Hepatocyte (in vitro differentiated cells): Measurements from ENCODE around the gene C9orf50. TPM values are rescaled to one million over a fixed set of nuclear protein-coding genes. Genes with fewer than 3 reads are reported as not detected.
A peak's percentile ranks its signal among the peaks of the same experiment; 100 is the strongest.

Experiments used
- DNase-seq: peaks from one replicate; pipeline ENCODE4 v3.0.0-alpha.2; 2016; ENCODE audit warnings: low spot score
- H2AFZ ChIP-seq: fragments of 200-600 bp; sonication (generic); 2 replicates; pipeline ENCODE4 v1.6.0; 2016; ENCODE audit warnings: antibody characterized with exemption, mild to moderate bottlenecking
- H3K27ac ChIP-seq: fragments of 200-600 bp; sonication (generic); 2 replicates; pipeline ENCODE4 v1.5.1; 2016; ENCODE audit warnings: mild to moderate bottlenecking
- H3K27me3 ChIP-seq: fragments of 200-600 bp; sonication (generic); 2 replicates; pipeline ENCODE4 v1.6.1; 2016
- H3K36me3 ChIP-seq: fragments of 200-600 bp; sonication (generic); replicated peaks from 2 replicates; pipeline ENCODE4 v1.5.1; 2016; ENCODE audit warnings: low read depth; ENCODE audit not compliant: insufficient read depth
- H3K4me1 ChIP-seq: fragments of 200-600 bp; sonication (generic); 2 replicates; pipeline ENCODE4 v1.5.1; 2016; ENCODE audit warnings: mild to moderate bottlenecking, moderate library complexity; ENCODE audit not compliant: insufficient read depth
- H3K4me2 ChIP-seq: fragments of 200-600 bp; sonication (generic); 2 replicates; pipeline ENCODE4 v1.6.0; 2016
- H3K4me3 ChIP-seq: fragments of 200-600 bp; sonication (generic); 2 replicates; pipeline ENCODE4 v1.5.1; 2016; ENCODE audit warnings: mild to moderate bottlenecking
- H3K79me2 ChIP-seq: fragments of 200-600 bp; sonication (generic); 2 replicates; pipeline ENCODE4 v1.6.0; 2017; ENCODE audit warnings: mild to moderate bottlenecking
- H3K9me2 ChIP-seq: fragments of 200-600 bp; sonication (generic); replicated peaks from 2 replicates; pipeline ENCODE4 v1.6.0; 2017; ENCODE audit warnings: mild to moderate bottlenecking; ENCODE audit not compliant: insufficient read depth
- H3K9me3 ChIP-seq: fragments of 200-600 bp; sonication (generic); 2 replicates; pipeline ENCODE4 v1.5.1; 2016; ENCODE audit warnings: low read depth, mild to moderate bottlenecking
- H4K20me1 ChIP-seq: fragments of 200-600 bp; sonication (generic); 2 replicates; pipeline ENCODE4 v1.6.0; 2016; ENCODE audit warnings: mild to moderate bottlenecking; ENCODE audit not compliant: insufficient read depth, poor library complexity, severe bottlenecking
- EZH2 ChIP-seq: fragments of 200-600 bp; sonication (generic); IDR thresholded peaks from 2 replicates; pipeline ENCODE4 v1.6.1; 2016; ENCODE audit warnings: antibody characterized with exemption, mild to moderate bottlenecking, borderline replicate concordance
- EZH2phosphoT487 ChIP-seq: fragments of 200-600 bp; sonication (generic); IDR thresholded peaks from one replicate; pipeline ENCODE4 v1.6.1; 2018; ENCODE audit warnings: antibody characterized with exemption, mild to moderate bottlenecking, low read depth, moderate library complexity; ENCODE audit not compliant: unreplicated experiment, severe bottlenecking
- WGBS: methylation state at CpG from one replicate; pipeline ENCODE4 v1.1.6; 2016; ENCODE audit warnings: low lambda C conversion rate; ENCODE audit errors: missing lambda C conversion rate; 5-methylcytosine and 5-hydroxymethylcytosine counted together
- polyA plus RNA-seq: library from polyadenylated mRNA; unstranded; fragments of >200 nt; fragmentation: Nextera tagmentation; extraction: Ambion mirVana; gene quantifications from 2 replicates; pipeline ENCODE4 v1.2.1, GENCODE V29; 2016
- total RNA-seq: library from RNA; depleted of rRNA; stranded (reverse); fragments of >200 nt; gene quantifications from 2 replicates; pipeline ENCODE4 v1.2.3, GENCODE V29; 2014
- TF ChIP-seq, protein P1 (sequence below): fragments of 200-600 bp; sonication (generic); IDR thresholded peaks from 2 replicates; pipeline ENCODE4 v1.5.1; 2016; ENCODE audit warnings: antibody characterized with exemption, mild to moderate bottlenecking; ENCODE audit not compliant: poor library complexity

The C9orf50 gene
- total and polyA plus RNA-seq, 2 experiments from 2014 or later = not detected

DNA sequence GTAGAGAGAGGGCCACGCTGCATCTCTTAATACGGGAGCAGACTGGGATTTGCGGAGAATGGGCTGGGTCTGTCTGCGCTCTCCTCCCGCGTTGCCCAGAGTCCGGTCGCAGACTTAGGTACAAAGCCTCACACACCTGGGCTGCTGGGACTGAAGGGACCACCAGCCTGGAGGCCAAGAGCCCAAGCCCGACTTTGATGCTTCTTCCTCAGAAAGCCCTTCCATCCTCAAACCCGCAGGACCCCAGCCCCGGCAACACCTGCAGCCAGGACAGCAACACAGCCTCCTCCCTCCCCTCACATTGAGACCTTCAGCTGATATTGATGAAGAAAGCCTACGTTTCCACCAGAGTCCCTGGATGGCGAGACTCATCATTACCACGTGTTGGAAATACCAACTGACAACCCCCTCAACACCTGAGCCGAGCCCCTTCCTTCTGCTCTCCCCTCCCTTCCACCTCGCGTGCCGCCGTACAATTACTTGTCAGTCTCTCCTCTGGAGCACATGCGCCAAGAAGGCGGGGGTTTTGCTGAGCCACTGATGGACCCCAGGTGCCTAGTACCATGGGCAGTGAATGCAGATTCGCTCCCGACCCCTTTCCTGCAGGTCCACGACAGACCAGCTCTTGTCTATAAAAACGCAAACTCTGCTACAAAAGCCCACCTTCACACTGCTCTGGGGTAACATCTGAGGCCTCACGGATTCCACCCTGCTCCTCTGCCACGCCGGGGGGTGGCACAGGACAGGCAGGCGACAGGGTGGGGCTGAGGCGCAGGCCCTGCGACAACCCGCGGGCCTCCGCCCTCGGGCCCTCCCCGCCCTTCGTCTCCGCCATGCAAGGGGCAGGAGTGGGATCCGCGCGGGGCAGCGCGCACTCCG, 20.2 kb upstream of the C9orf50 start:
- H3K27me3 ChIP-seq = no peaks in the 10 kb centered on the region
- WGBS = 34% methylated on average over 36 of the region's 44 CpGs
- H3K4me3 ChIP-seq = peak overlapping the region; percentile 71
- H3K4me1 ChIP-seq = peaks cover 14% of the 10 kb centered on the region
- H3K4me2 ChIP-seq = peak overlapping the region; percentile 96
- H3K27ac ChIP-seq = peak overlapping the region; percentile 75
- H3K36me3 ChIP-seq = no peaks in the 10 kb centered on the region
- TF ChIP-seq, protein P1, sequence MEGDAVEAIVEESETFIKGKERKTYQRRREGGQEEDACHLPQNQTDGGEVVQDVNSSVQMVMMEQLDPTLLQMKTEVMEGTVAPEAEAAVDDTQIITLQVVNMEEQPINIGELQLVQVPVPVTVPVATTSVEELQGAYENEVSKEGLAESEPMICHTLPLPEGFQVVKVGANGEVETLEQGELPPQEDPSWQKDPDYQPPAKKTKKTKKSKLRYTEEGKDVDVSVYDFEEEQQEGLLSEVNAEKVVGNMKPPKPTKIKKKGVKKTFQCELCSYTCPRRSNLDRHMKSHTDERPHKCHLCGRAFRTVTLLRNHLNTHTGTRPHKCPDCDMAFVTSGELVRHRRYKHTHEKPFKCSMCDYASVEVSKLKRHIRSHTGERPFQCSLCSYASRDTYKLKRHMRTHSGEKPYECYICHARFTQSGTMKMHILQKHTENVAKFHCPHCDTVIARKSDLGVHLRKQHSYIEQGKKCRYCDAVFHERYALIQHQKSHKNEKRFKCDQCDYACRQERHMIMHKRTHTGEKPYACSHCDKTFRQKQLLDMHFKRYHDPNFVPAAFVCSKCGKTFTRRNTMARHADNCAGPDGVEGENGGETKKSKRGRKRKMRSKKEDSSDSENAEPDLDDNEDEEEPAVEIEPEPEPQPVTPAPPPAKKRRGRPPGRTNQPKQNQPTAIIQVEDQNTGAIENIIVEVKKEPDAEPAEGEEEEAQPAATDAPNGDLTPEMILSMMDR = no peak
- TF ChIP-seq EZH2 (no peak), EZH2phosphoT487 (no peak)
- no peaks in the 10 kb centered on the region for H3K9me2 ChIP-seq
- H2AFZ ChIP-seq = peak overlapping the region; percentile 61
- H4K20me1 ChIP-seq = peaks cover 8% of the 10 kb centered on the region
- peaks cover 26% of the 10 kb centered on the region for H3K79me2 ChIP-seq
- DNase-seq = no peak
- no peaks in the 10 kb centered on the region for H3K9me3 ChIP-seq

DNA sequence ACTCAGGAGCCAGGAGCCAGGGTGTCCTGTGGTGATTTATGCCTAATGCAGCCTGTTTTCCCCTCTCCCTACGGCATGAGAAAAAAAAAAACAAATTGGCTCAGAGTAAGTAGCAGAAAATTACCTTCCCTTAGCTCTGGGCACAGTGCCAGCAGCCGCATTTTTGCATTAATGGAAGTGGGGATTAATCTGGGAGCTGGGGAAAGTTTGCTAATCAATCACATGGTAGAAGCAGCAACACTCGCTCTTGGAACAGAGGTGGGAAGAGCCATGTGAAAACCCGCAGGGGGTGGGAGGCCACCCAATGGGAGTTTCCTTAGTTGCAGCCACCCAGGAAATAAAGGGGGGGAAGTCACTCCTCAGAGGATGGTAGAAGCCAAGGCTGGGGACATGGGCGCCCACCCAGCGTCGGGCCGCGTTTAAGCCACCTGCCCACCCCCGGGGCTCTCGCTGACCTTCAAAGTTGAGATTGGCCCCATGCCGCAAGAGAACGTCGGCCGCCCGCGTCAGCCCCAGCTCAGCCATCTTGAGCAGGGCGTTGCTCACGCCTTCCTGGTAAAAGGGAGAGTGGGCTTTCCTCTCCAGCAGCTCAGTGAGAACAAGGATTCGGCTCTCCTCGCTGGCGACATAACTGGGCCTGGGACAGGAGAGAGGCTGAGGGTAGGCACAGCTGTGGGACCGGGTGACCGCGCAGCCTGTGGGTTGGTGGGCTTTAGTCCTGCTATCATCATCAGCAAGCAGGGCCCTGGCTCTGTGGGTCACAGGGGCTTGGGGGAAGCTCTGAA, 19.4 kb upstream of the C9orf50 start:
- WGBS = 77% methylated on average over 24 of the region's 25 CpGs
- no peak overlapping the region for H3K4me3 ChIP-seq

DNA sequence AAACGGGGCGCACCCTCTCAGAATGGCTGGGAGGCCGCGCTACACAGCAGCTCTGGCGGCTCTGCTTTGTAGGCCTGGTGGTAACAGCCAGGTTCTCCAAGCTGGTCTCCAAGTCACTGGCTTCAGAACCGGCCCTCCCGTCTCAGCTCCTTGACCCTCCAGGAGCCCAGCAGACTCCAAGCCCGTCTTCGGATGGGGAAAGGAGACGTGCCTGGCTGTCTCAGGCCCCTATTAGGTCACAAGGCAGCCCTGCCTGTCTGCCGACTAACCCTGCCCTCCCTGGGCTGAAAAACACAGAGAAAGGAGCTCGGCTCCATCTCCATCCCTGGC, 18.8 kb upstream of the C9orf50 start:
- Histone ChIP-seq H3K79me2 (peaks cover 26% of the 10 kb centered on the region), H3K27ac (no peak overlapping the region), H3K27me3 (no peaks in the 10 kb centered on the region), H3K36me3 (no peaks in the 10 kb centered on the region), H4K20me1 (peaks cover 10% of the 10 kb centered on the region), H2AFZ (no peak overlapping the region), H3K9me3 (no peaks in the 10 kb centered on the region), H3K4me3 (no peak overlapping the region), H3K9me2 (no peaks in the 10 kb centered on the region), H3K4me2 (peak overlapping the region; percentile 96), H3K4me1 (peaks cover 14% of the 10 kb centered on the region)
- TF ChIP-seq EZH2phosphoT487 (no peak), EZH2 (no peak)
- TF ChIP-seq, protein P1 = no peak
- 85% methylated on average over 12 of the region's 12 CpGs for WGBS
- DNase-seq = no peak

More for the DNA sequence above, 19.4 kb upstream of the C9orf50 start:
- Histone ChIP-seq H3K4me1 (peaks cover 14% of the 10 kb centered on the region), H3K36me3 (no peaks in the 10 kb centered on the region), H3K9me3 (no peaks in the 10 kb centered on the region), H2AFZ (no peak overlapping the region), H3K9me2 (no peaks in the 10 kb centered on the region), H3K27me3 (no peaks in the 10 kb centered on the region), H3K27ac (no peak overlapping the region), H3K79me2 (peaks cover 26% of the 10 kb centered on the region), H4K20me1 (peaks cover 8% of the 10 kb centered on the region), H3K4me2 (peak overlapping the region; percentile 96)
- no peak for DNase-seq
- TF ChIP-seq, protein P1 = no peak
- TF ChIP-seq EZH2phosphoT487 (no peak), EZH2 (no peak)
